KG1 (cell line): ENCODE measurements around the gene OR4X2.
"Not testable (repeated sequence)": the region's sequence is repeated elsewhere in the genome, so short reads cannot be mapped to it uniquely, and the experiment has no call there.

Experiments
- DNase-seq: peaks from one replicate; lab custom pipeline; 2025; lab: John Stamatoyannopoulos, UW

OR4X2 gene

GRCh38 chr11:48244804-48245203 lies at the start of gene OR4X2:
Gene OR4X2 (plus strand): TSS chr11:48245104. CDS start chr11:48245104, 0 bp downstream.
- DNase-seq: no peak

DNA sequence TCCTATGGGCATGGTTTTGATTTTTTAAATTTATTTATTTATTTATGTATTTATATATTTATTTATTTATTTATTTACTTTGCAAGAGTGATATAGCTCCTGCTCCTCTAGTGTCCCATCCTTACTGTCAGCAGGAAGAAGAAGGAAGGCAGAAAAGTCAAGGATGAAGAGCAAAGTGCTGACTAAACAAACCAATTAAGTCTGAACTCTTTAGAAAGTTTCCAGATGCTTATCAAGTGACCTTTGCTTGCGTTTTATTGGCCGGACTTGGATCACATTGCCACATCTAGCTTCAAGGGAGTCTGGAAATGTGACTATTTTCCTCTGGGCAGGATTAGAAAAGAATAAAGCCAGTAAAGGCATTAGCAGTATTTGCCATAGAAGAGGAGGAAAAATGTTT lies 37.0 kb upstream of the OR4X2 start:
- DNase-seq: no peak

DNA sequence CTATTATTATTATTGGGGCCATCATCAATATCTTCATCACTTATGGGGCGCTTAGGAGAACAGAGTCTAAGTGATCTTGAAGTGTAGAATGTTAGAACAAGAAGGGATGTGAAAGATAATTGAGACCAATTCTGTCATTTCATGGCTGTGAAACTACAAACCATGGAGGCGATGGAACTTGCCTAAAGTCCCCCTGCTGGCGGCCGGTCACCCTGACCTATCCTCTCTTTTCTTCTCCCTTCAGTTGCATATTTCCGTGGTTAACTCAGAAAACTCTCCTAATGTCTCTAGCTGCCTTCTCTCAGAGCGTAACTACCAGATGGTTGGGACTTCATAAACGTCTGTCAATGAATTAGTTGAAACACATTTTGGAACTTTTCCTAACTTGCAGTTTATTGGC lies 34.9 kb upstream of the OR4X2 start:
- DNase-seq: no peak

DNA sequence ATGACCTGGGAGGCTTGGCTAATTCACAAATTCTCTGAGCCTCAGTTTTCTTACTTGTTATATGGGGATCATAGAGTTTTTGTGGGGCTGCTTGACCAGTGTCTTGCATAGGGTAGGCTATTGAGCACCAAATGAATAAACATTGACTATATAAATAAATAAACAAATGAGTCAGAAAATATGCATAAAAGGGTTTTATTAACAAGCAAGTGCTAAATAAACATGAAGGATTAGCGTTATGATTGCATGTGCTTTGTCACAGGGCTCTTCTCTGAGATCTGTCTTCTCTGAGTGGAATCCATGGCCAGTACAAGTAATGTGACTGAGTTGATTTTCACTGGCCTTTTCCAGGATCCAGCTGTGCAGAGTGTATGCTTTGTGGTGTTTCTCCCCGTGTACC lies 28.4 kb upstream of the OR4X2 start, which contains the start of gene OR4B1:
OR4B1 (plus strand) TSS at position 301 of the 400 bp plus-strand sequence; CDS start at position 301, 0 bp downstream.
- DNase-seq: no peak

DNA sequence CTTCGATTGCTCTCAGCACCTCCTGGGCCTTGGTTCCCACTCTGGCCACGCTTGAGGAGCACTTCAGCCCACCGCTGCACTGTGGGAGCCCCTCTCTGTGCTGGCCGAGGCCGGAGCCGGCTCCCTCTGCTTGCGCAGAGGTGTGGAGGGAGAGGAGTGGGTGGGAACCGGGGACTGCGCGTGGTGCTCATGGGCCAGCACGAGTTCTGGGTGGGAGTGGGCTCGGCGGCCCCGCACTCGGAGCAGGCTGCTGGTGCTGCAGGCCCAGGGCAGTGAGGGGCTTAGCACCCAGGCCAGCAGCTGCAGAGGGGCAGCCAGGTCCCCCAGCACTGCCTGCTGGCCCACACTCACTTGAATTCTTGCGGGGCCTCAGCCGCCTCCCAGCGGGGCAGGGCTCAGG lies 16.1 kb upstream of the OR4X2 start:
- no peak for DNase-seq

DNA sequence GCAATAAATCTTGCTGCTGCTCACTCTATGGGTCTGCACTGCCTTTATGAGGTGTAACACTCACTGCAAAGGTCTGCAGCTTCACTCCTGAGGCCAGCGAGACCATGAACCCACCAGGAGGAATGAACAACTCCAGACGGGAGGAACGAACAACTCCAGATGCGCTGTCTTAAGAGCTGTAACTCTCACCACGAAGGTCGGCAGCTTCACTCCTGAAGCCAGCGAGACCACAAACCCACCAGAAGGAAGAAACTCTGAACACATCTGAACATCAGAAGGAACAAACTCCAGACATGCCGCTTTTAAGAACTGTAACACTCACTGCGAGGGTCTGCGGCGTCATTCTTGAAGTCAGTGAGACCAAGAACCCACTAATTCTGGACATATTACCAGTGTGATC lies 14.8 kb upstream of the OR4X2 start:
- DNase-seq: not testable (repeated sequence)

- DNase-seq: no peak
These were observed 7.2 kb upstream of the OR4X2 start for GRCh38 chr11:48237727-48238126.

GRCh38 chr11:48242501-48242900 lies 2.4 kb upstream of the OR4X2 start:
- no peak for DNase-seq

GRCh38 chr11:48248902-48249301 lies 4.0 kb downstream of the OR4X2 start:
- no peak for DNase-seq

- no peak for DNase-seq
These were observed 16.7 kb downstream of the OR4X2 start for GRCh38 chr11:48261600-48261999.

- DNase-seq: no peak
These were observed 18.6 kb downstream of the OR4X2 start, which contains the start of gene OR4X1 for GRCh38 chr11:48263423-48263911. Gene OR4X1 (plus strand): TSS chr11:48263861. CDS start chr11:48263861, 0 bp downstream.

DNA sequence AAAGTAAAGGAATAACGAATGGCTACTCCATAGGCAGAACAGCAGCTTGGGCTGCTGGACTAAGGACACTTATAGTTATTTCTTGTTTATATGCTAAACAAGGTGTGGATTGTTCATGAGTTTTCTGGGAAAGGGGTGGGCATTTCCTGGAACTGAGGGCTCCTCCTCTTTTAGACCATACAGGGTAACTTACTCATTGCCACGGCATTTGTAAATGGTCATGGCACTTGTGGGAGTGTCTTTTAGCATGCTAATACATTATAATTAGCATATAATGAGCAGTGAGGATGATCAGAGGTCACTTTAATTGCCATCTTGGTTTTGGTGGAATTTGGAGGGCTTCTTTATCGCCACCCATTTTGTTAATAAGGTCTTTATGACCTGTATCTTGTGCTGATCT lies 25.7 kb downstream of the OR4X2 start:
- DNase-seq: no peak

- DNase-seq: no peak
These were observed 27.7 kb downstream of the OR4X2 start for GRCh38 chr11:48272606-48273005.
